Astrocyte (in vitro differentiated cells and primary cell): ENCODE data around the gene TMEM18. TPM values are rescaled to one million over a fixed set of nuclear protein-coding genes. Genes with fewer than 3 reads are reported as not detected.

ENCODE experiments used
- DNase-seq: peaks from one replicate; pipeline ENCODE4 v3.0.0-alpha.2; 2010; ENCODE audit warnings: low read depth
- FAIRE-seq: peaks from 2 replicates; lab custom pipeline; 2011; peaks lifted over from hg19 to GRCh38; lab: Jason Lieb, UNC
- H2AFZ ChIP-seq: 2 replicates; pipeline ENCODE4 v1.6.0; 2012; ENCODE audit warnings: low read depth, low read length, inconsistent platforms
- H3K27ac ChIP-seq: 2 replicates; pipeline ENCODE4 v1.5.1; 2011; ENCODE audit warnings: low read depth, low read length, inconsistent platforms
- H3K27me3 ChIP-seq: 2 replicates; pipeline ENCODE4 v1.6.0; 2011; ENCODE audit warnings: low read length, inconsistent platforms; ENCODE audit not compliant: insufficient read depth
- H3K36me3 ChIP-seq: 2 replicates; pipeline ENCODE4 v1.5.1; 2011; ENCODE audit warnings: low read length, inconsistent platforms; ENCODE audit not compliant: insufficient read depth
- H3K4me1 ChIP-seq: 2 replicates; pipeline ENCODE4 v1.5.1; 2011; ENCODE audit warnings: low read length, inconsistent platforms; ENCODE audit not compliant: insufficient read depth
- H3K4me2 ChIP-seq: 2 replicates; pipeline ENCODE4 v1.6.0; 2012; ENCODE audit warnings: low read length, inconsistent platforms
- H3K4me3 ChIP-seq: 2 replicates; pipeline ENCODE4 v1.5.1; 2011; ENCODE audit warnings: low read depth, mild to moderate bottlenecking, low read length, inconsistent platforms; ENCODE audit not compliant: insufficient read depth
- H3K79me2 ChIP-seq: 2 replicates; pipeline ENCODE4 v1.6.0; 2012; ENCODE audit warnings: mild to moderate bottlenecking, low read length, inconsistent platforms; ENCODE audit not compliant: insufficient read depth
- H3K9ac ChIP-seq: 2 replicates; pipeline ENCODE4 v1.6.0; 2012; ENCODE audit warnings: mild to moderate bottlenecking, low read length, inconsistent platforms
- H3K9me3 ChIP-seq: 2 replicates; pipeline ENCODE4 v1.5.1; 2012; ENCODE audit warnings: low read depth, mild to moderate bottlenecking, low read length, inconsistent platforms; ENCODE audit not compliant: insufficient read depth
- H4K20me1 ChIP-seq: 2 replicates; pipeline ENCODE4 v1.6.0; 2012; ENCODE audit warnings: low read length, inconsistent platforms; ENCODE audit not compliant: insufficient read depth
- H3K27ac Mint-ChIP-seq: one replicate; pipeline ENCODE4 v1.8.0; 2021; ENCODE audit warnings: mild to moderate bottlenecking, mixed read lengths; ENCODE audit not compliant: unreplicated experiment
- H3K27me3 Mint-ChIP-seq: one replicate; pipeline ENCODE4 v1.8.0; 2021; ENCODE audit warnings: low read depth, mixed read lengths; ENCODE audit not compliant: unreplicated experiment
- H3K36me3 Mint-ChIP-seq: one replicate; pipeline ENCODE4 v1.8.0; 2021; ENCODE audit warnings: low read depth, mixed read lengths; ENCODE audit not compliant: unreplicated experiment
- H3K4me1 Mint-ChIP-seq: one replicate; pipeline ENCODE4 v1.8.0; 2021; ENCODE audit warnings: low read depth, mixed read lengths; ENCODE audit not compliant: unreplicated experiment
- H3K4me3 Mint-ChIP-seq: one replicate; pipeline ENCODE4 v1.8.0; 2021; ENCODE audit warnings: mild to moderate bottlenecking, moderate library complexity, mixed read lengths; ENCODE audit not compliant: unreplicated experiment
- H3K9me3 Mint-ChIP-seq: one replicate; pipeline ENCODE4 v1.8.0; 2021; ENCODE audit warnings: mild to moderate bottlenecking, mixed read lengths; ENCODE audit not compliant: unreplicated experiment
- EZH2 ChIP-seq: IDR thresholded peaks from 2 replicates; pipeline ENCODE4 v1.6.1; 2012; ENCODE audit warnings: mild to moderate bottlenecking, low read length, inconsistent platforms; ENCODE audit not compliant: insufficient read depth
- total RNA-seq: library from RNA; stranded (reverse); gene quantifications from 2 replicates; pipeline ENCODE4 v1.2.1, GENCODE V29; 2021
- TF ChIP-seq, protein P1 (sequence below): IDR thresholded peaks from 2 replicates; pipeline ENCODE4 v1.5.1; 2011; ENCODE audit warnings: low read depth, mild to moderate bottlenecking, inconsistent platforms, low read length, moderate library complexity; ENCODE audit not compliant: insufficient read depth

The TMEM18 gene
- total RNA-seq, 1 donor from 2014 or later, result 16.8 TPM

- no peaks in the 10 kb centered on the region for H3K4me1 Mint-ChIP-seq
- H3K9me3 Mint-ChIP-seq, result no peaks in the 10 kb centered on the region
- H3K4me3 ChIP-seq, result no peak overlapping the region
- no peak overlapping the region for H3K4me2 ChIP-seq
- no peak overlapping the region for H3K9ac ChIP-seq
- TF ChIP-seq, protein P1, sequence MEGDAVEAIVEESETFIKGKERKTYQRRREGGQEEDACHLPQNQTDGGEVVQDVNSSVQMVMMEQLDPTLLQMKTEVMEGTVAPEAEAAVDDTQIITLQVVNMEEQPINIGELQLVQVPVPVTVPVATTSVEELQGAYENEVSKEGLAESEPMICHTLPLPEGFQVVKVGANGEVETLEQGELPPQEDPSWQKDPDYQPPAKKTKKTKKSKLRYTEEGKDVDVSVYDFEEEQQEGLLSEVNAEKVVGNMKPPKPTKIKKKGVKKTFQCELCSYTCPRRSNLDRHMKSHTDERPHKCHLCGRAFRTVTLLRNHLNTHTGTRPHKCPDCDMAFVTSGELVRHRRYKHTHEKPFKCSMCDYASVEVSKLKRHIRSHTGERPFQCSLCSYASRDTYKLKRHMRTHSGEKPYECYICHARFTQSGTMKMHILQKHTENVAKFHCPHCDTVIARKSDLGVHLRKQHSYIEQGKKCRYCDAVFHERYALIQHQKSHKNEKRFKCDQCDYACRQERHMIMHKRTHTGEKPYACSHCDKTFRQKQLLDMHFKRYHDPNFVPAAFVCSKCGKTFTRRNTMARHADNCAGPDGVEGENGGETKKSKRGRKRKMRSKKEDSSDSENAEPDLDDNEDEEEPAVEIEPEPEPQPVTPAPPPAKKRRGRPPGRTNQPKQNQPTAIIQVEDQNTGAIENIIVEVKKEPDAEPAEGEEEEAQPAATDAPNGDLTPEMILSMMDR, result no peak
- TF ChIP-seq EZH2, result no peak
- peaks cover 3% of the 10 kb centered on the region for H3K9me3 ChIP-seq
- no peak overlapping the region for H3K27ac ChIP-seq
- H3K4me3 Mint-ChIP-seq, result no peak overlapping the region
- H3K27me3 Mint-ChIP-seq, result peaks cover 30% of the 10 kb centered on the region
- DNase-seq (no peak), FAIRE-seq (no peak)
- no peaks in the 10 kb centered on the region for H4K20me1 ChIP-seq
- H3K4me1 ChIP-seq, result no peaks in the 10 kb centered on the region
- H3K27ac Mint-ChIP-seq, result no peak overlapping the region
- H3K36me3 Mint-ChIP-seq, result no peaks in the 10 kb centered on the region
- no peaks in the 10 kb centered on the region for H3K36me3 ChIP-seq
- no peak overlapping the region for H2AFZ ChIP-seq
- no peaks in the 10 kb centered on the region for H3K79me2 ChIP-seq
- no peaks in the 10 kb centered on the region for H3K27me3 ChIP-seq
Measured at GRCh38 chr2:650343-651310, 26.6 kb downstream of the TMEM18 start.

GRCh38 chr2:649426-650342 lies 27.5 kb downstream of the TMEM18 start:
- Mint-ChIP-seq H3K36me3 (no peaks in the 10 kb centered on the region), H3K4me1 (no peaks in the 10 kb centered on the region), H3K4me3 (no peak overlapping the region), H3K27me3 (peaks cover 37% of the 10 kb centered on the region), H3K27ac (no peak overlapping the region), H3K9me3 (no peaks in the 10 kb centered on the region)
- H3K4me2 ChIP-seq, result no peak overlapping the region
- TF ChIP-seq, protein P1, result no peak
- no peak for TF ChIP-seq EZH2
- H2AFZ ChIP-seq, result no peak overlapping the region
- no peak overlapping the region for H3K27ac ChIP-seq
- peaks cover 3% of the 10 kb centered on the region for H3K9me3 ChIP-seq
- H3K4me1 ChIP-seq, result no peaks in the 10 kb centered on the region
- no peaks in the 10 kb centered on the region for H3K36me3 ChIP-seq
- H3K4me3 ChIP-seq, result no peak overlapping the region
- FAIRE-seq, result no peak
- H3K27me3 ChIP-seq, result no peaks in the 10 kb centered on the region
- H3K9ac ChIP-seq, result no peak overlapping the region
- no peaks in the 10 kb centered on the region for H3K79me2 ChIP-seq
- no peaks in the 10 kb centered on the region for H4K20me1 ChIP-seq
- no peak for DNase-seq
